ENCODE results near the gene HIGD1B. TPM values are rescaled to one million over a fixed set of nuclear protein-coding genes. Genes with fewer than 3 reads are reported as not detected.

The HIGD1B gene
- total and polyA plus RNA-seq, 9 of the 15 experiments (the other 6 are each of a cell fraction or from before 2014, with no cell fraction given): not detected

DNA sequence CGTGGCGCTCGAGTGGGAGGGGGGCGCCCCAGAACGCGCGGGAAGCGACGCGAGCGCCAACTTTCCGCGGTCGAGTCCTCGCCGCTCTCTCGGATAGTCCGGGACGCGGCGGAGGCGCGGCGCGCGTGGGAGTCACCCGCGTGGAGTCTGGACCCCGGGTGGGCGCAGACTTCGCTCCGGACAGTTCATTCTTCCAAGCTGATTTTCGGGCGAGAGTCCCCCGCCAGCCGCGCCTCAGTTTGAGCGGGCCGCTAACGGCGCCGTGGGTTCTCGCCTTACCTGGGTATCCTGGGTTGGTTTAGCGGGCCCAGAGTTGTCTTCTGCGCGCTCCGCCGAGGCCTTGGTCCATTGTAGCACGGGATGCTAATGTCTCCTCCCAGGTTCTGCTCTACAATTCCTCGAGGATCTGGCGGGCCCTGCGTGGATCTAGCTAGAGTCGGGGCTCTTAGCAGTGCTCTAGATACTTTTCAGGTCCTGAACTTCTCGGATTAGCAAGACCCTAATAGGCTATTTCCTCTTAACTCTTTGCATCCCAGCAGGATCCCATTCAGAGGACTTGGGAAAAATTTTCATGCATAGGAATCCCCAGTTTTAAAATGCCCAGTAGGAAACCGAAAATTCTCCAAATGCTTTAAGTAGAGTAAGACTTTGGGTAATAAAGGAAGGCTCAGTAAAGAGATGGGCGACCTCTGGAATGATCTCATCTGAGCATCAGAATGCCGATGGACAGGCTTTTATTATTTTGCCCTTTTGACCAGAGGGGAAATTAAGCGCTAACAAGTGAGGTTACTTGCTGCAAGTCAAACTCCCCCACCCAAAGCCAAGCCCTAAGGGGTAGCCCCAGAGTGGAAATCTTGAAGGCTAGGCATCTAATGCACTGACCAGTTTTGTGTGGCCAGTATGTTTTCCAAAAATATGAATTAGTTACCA lies 17.1 kb upstream of the HIGD1B start:
- Histone ChIP-seq H3K9me1 (ENCODE audit: control insufficient read depth, insufficient read depth, low read length) (no peaks in the 10 kb centered on the region), H3K27ac (ENCODE audit: extremely low read depth, low read depth, low read length) (no peak overlapping the region), H3K9me3 (replicated peaks; ENCODE audit: control insufficient read depth, insufficient read depth, low read depth, low read length) (no peaks in the 10 kb centered on the region), H3K27me3 (ENCODE audit: control insufficient read depth in 2 of 2, insufficient read depth in 2 of 2, low read length in 2 of 2) (peaks cover 23 to 55% of the 10 kb centered on the region in 2 experiments), H3K36me3 (ENCODE audit: control insufficient read depth, insufficient read depth, low read length) (no peaks in the 10 kb centered on the region), H3K4me2 (ENCODE audit: insufficient read depth, low read length) (no peak overlapping the region), H2AFZ (ENCODE audit: low read depth, low read length) (no peak overlapping the region), H3K9ac (ENCODE audit: insufficient read depth in 1 of 2, low read depth in 2 of 2, low read length in 2 of 2) (peak overlapping the region in 1 of 2 experiments; percentile 78; a peak in 1 of 4 replicates), H4K20me1 (replicated peaks; ENCODE audit: control insufficient read depth, insufficient read depth, low read length) (0 out of 2 replicates have a peak, but pooled peaks cover 4% of the 10 kb centered on the region), H3K4me1 (replicated peaks in 1 of 2; ENCODE audit: control insufficient read depth in 2 of 2, insufficient read depth in 2 of 2, low read length in 2 of 2) (peaks cover 0 to 15% of the 10 kb centered on the region in 2 experiments; a peak in 4 of 5 replicates), H3K79me2 (ENCODE audit: control insufficient read depth, insufficient read depth, low read length) (no peaks in the 10 kb centered on the region), H3K4me3 (peak overlapping the region; percentile 31; the same call in 1 of the 2 replicates)
- ATAC-seq (no peak), DNase-seq (ENCODE audit: extremely low read depth in 1 of 4, low spot score in 3 of 4) (no peak), FAIRE-seq (no peak)
- ChIA-PET CTCF (ENCODE audit: low intra/inter-chr PET ratio) (interaction anchor here (0.9 kb wide), 1 partner anchor 52 kb away, joined by 4 read pairs; no protein-coding TSS in a partner anchor), POLR2A (no interaction called here)
- intact Hi-C loops (cut with micrococcal nuclease) (no loop called here), in situ Hi-C loops (cut with MboI) (no loop called here)
- no TSS peak for BruUV-seq (replicated peaks)
- WGBS (ENCODE audit: insufficient coverage, low coverage, missing lambda C conversion rate): 36% methylated on average over 43 of the region's 58 CpGs
- TF ChIP-seq KDM5B (IDR thresholded peaks at IDR 0.05; ENCODE audit: insufficient replicate concordance, low read depth, low read length) (peak; percentile 17), SREBF2 (CRISPR knock-in tag; IDR thresholded peaks at IDR 0.05) (no peak), SAFB (IDR thresholded peaks at IDR 0.05; ENCODE audit: borderline replicate concordance, low read depth, low read length) (peak; percentile 54; the same call in 1 of the 2 replicates), ZNF253 (CRISPR knock-in tag; conservative IDR thresholded peaks at IDR 0.05) (no peak), CBX2 (IDR thresholded peaks at IDR 0.05; ENCODE audit: insufficient read depth, low read length, poor library complexity, severe bottlenecking) (peak; percentile 60), ZNF324 (CRISPR knock-in tag; IDR thresholded peaks at IDR 0.05) (no peak), EZH2 (IDR thresholded peaks at IDR 0.05; ENCODE audit: borderline replicate concordance, low read depth, low read length) (peak; percentile 92; the same call in 1 of the 2 replicates), ZNF140 (CRISPR knock-in tag; IDR thresholded peaks at IDR 0.05) (no peak), ZBTB7A (IDR thresholded peaks at IDR 0.05; ENCODE audit: borderline replicate concordance, control insufficient read depth, low read depth, low read length) (peak; percentile 47; the same call in 1 of the 2 replicates)
- TF ChIP-seq, protein P1, sequence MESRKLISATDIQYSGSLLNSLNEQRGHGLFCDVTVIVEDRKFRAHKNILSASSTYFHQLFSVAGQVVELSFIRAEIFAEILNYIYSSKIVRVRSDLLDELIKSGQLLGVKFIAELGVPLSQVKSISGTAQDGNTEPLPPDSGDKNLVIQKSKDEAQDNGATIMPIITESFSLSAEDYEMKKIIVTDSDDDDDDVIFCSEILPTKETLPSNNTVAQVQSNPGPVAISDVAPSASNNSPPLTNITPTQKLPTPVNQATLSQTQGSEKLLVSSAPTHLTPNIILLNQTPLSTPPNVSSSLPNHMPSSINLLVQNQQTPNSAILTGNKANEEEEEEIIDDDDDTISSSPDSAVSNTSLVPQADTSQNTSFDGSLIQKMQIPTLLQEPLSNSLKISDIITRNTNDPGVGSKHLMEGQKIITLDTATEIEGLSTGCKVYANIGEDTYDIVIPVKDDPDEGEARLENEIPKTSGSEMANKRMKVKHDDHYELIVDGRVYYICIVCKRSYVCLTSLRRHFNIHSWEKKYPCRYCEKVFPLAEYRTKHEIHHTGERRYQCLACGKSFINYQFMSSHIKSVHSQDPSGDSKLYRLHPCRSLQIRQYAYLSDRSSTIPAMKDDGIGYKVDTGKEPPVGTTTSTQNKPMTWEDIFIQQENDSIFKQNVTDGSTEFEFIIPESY (CRISPR knock-in tag; IDR thresholded peaks at IDR 0.05): peak; percentile 77

Measured in K562 (cell line).